Effector memory CD8-positive, alpha-beta T cell (primary cell): ENCODE measurements around the gene IGF2BP3.

Experiments used
- ATAC-seq: fragments of 150-1000 bp; cut with Tn5 transposase; replicated peaks from 2 replicates; pipeline ENCODE4 v1.10.0; 2021; ENCODE audit warnings: mild to moderate bottlenecking, moderate library complexity
- DNase-seq, 3 experiments: peaks; one replicate each; pipeline ENCODE4 v3.0.0; 2021
- H3K27ac Mint-ChIP-seq, 2 donors: one replicate each; pipeline ENCODE4 v1.8.0; 2022; ENCODE audit warnings: mild to moderate bottlenecking in 2 of 2, mixed read lengths in 2 of 2, moderate library complexity in 2 of 2
- H3K27me3 Mint-ChIP-seq, 2 donors: one replicate each; pipeline ENCODE4 v1.8.0; 2022; ENCODE audit warnings: mixed read lengths in 2 of 2
- H3K36me3 Mint-ChIP-seq: one replicate; pipeline ENCODE4 v1.8.0; 2022; ENCODE audit warnings: mild to moderate bottlenecking, moderate library complexity, mixed read lengths; ENCODE audit not compliant: insufficient read depth
- H3K4me1 Mint-ChIP-seq, 2 donors: one replicate each; pipeline ENCODE4 v1.8.0; 2022; ENCODE audit warnings: low read depth in 2 of 2, mixed read lengths in 2 of 2
- H3K4me3 Mint-ChIP-seq, 2 donors: one replicate each; pipeline ENCODE4 v1.8.0; 2022; ENCODE audit warnings: mild to moderate bottlenecking in 2 of 2, mixed read lengths in 2 of 2, moderate library complexity in 2 of 2
- H3K9me3 Mint-ChIP-seq, 2 donors: one replicate each; pipeline ENCODE4 v1.8.0; 2022; ENCODE audit warnings: mixed read lengths in 2 of 2

IGF2BP3 gene

DNA sequence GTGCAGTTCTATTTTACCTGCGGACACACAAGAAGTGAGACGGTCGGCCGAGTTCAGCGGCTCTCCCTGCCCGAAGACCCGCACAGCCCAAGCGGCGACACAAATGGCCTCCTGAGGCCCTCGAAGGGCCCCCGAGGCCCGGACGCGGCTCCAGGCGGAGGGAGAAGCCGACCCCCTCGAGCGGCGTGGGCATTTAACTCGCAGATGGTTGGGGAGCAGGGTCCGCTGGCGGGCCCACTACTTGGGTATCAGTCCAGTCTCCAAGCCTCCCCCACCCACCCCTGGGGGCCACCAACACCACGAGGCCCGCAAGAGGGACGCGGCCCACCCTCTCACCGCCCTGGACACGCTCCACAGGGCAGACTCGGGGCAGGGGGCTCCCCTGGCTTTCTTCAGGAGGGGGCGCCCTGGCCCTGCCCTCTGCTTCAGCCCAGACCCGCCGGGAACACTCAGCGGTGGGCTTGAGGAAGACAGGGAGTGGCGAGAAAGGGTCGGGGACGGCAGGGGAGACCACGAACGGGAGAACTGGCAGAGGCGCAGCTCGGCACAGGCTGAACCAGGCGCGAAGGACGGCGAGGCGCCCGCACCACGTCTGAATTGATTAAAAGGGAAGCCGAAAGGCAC is 1.7 kb downstream of the IGF2BP3 start:
- peak in 2 of 3 experiments; percentile 15 to 27 for DNase-seq
- Mint-ChIP-seq H3K27me3 (peaks cover 67 to 79% of the 10 kb centered on the region in 2 donors), H3K36me3 (peaks cover 14% of the 10 kb centered on the region), H3K4me3 (peak overlapping the region; percentile 66 to 68), H3K9me3 (no peaks in the 10 kb centered on the region), H3K27ac (no peak overlapping the region), H3K4me1 (peaks cover 17 to 22% of the 10 kb centered on the region in 2 donors)
- ATAC-seq, result peak; percentile 28

GRCh38 chr7:23467806-23468525 is 2.3 kb downstream of the IGF2BP3 start:
- H3K36me3 Mint-ChIP-seq, result peaks cover 14% of the 10 kb centered on the region
- ATAC-seq, result peak; percentile 20
- no peak overlapping the region for H3K27ac Mint-ChIP-seq
- DNase-seq, result no peak
- H3K4me1 Mint-ChIP-seq, result peaks cover 17 to 22% of the 10 kb centered on the region in 2 donors
- no peaks in the 10 kb centered on the region for H3K9me3 Mint-ChIP-seq
- H3K4me3 Mint-ChIP-seq, result peak overlapping the region; percentile 66 to 68
- H3K27me3 Mint-ChIP-seq, result peaks cover 68 to 79% of the 10 kb centered on the region in 2 donors

DNA sequence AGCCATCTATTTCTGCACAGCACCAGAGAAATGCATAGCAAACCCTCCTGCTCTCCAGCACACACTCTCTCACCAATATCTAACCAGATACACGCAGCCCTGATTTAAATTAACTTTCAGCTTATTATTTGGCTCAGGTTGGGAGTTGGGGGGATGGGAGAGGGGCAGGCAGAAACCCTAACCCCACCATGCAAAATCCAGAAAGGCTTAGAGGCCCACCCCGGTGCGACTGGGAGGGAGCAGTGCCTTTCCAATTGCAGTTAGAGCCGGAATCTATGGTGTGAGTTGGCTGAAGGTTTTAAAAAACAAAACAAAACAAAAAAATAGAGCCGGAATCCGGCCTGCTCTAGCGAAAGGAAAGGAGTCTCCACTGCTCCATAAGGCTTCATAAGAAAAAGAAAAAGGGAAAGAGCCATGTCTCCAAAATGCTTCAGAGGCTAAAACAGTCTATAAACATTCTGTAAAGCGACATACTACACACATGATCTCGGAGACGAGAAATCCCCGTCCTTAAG is 2.9 kb downstream of the IGF2BP3 start:
- H3K27ac Mint-ChIP-seq, result no peak overlapping the region
- H3K36me3 Mint-ChIP-seq, result peaks cover 14% of the 10 kb centered on the region
- DNase-seq (no peak), ATAC-seq (no peak)
- H3K4me3 Mint-ChIP-seq, result peak overlapping the region in 1 of 2 donors; percentile 68
- peaks cover 68 to 81% of the 10 kb centered on the region in 2 donors for H3K27me3 Mint-ChIP-seq
- H3K4me1 Mint-ChIP-seq, result peaks cover 17 to 22% of the 10 kb centered on the region in 2 donors
- H3K9me3 Mint-ChIP-seq, result no peaks in the 10 kb centered on the region

DNA sequence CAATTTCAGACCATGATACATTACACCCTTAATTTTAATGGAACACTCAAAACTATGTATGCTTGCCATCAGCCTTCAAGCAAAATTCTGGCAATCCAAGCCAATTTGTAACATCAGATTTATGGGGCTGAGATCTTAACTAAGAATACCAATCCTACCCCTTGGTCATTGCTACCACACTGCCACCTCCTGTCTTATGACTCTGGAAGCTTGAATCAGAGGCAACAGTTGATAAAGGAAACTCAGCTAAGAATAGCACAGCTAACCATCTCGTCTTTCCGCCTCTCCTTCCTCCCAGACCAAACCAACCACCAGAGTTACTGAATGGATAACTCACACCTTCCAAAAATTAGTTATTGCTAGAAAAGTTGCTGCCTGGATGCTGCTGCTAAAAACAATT is 7.4 kb downstream of the IGF2BP3 start:
- Mint-ChIP-seq H3K4me1 (peaks cover under 1 to 3% of the 10 kb centered on the region in 2 donors), H3K27ac (no peak overlapping the region), H3K9me3 (no peaks in the 10 kb centered on the region), H3K36me3 (no peaks in the 10 kb centered on the region), H3K4me3 (no peak overlapping the region), H3K27me3 (peaks cover 64 to 76% of the 10 kb centered on the region in 2 donors)
- DNase-seq, result no peak
- no peak for ATAC-seq

- Mint-ChIP-seq H3K9me3 (no peaks in the 10 kb centered on the region), H3K4me3 (no peak overlapping the region), H3K27me3 (peaks cover 67 to 78% of the 10 kb centered on the region in 2 donors), H3K4me1 (no peaks in the 10 kb centered on the region), H3K27ac (no peak overlapping the region), H3K36me3 (no peaks in the 10 kb centered on the region)
- DNase-seq, result no peak
- ATAC-seq, result no peak
Observed at GRCh38 chr7:23458044-23458443, 12.2 kb downstream of the IGF2BP3 start.

DNA sequence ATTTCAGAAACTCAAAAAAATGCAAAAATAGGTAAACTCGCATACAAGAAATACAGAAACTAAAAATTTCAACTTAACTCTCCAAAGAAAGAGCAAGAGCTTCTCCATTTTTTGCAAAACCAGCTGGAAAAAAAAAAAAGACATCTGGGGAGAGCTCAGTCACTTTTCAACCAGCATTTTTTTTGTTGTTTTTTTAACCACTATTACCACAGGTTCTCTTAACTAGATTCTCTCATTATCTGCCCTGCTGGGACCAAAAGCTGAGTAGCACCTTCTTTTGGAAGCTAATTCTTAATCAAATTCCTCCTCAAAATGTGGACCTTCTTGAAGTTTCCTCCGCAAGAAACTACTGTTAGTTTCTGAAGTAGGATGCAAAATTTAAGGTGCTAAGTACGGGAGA is 14.2 kb downstream of the IGF2BP3 start:
- no peak for ATAC-seq
- H3K4me3 Mint-ChIP-seq, result no peak overlapping the region
- no peaks in the 10 kb centered on the region for H3K9me3 Mint-ChIP-seq
- H3K27me3 Mint-ChIP-seq, result peaks cover 60 to 70% of the 10 kb centered on the region in 2 donors
- no peaks in the 10 kb centered on the region for H3K4me1 Mint-ChIP-seq
- H3K27ac Mint-ChIP-seq, result no peak overlapping the region
- DNase-seq, result no peak
- H3K36me3 Mint-ChIP-seq, result no peaks in the 10 kb centered on the region

DNA sequence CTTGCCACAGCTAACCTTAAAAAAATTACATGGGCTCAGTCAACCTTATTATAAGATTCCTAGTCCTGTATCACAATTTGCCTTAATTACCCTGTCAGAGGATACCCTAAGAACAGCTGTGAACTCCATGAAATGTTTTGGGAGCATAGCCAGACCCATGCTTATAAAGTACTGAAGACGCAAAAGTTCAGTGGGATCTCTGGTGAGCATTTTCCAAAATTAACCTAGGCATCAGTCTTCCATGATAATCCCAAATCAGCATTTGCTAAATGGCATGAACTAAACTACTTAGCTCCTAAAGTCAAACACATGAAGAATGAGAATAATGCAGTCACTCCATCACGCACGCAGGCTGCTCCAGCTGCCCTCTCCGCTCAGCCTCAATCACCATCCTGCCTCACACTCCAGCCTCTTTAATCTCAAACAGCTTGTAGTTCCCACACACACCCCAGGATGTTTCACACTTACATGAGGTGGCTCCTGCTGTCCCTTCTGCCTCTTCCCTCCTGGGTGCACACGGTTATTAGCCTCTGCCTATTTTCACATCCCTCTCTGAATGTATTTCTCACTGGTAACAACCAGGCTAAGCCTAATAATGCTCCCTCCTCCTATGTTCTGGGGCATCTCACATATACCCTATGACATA is 15.3 kb downstream of the IGF2BP3 start:
- H3K9me3 Mint-ChIP-seq, result no peaks in the 10 kb centered on the region
- H3K27me3 Mint-ChIP-seq, result peaks cover 52 to 69% of the 10 kb centered on the region in 2 donors
- DNase-seq (no peak), ATAC-seq (no peak)
- H3K27ac Mint-ChIP-seq, result no peak overlapping the region
- H3K36me3 Mint-ChIP-seq, result no peaks in the 10 kb centered on the region
- H3K4me1 Mint-ChIP-seq, result no peaks in the 10 kb centered on the region
- H3K4me3 Mint-ChIP-seq, result no peak overlapping the region

GRCh38 chr7:23450518-23450917 is 19.8 kb downstream of the IGF2BP3 start:
- ATAC-seq (no peak), DNase-seq (no peak)
- no peaks in the 10 kb centered on the region for H3K9me3 Mint-ChIP-seq
- no peaks in the 10 kb centered on the region for H3K4me1 Mint-ChIP-seq
- H3K4me3 Mint-ChIP-seq, result no peak overlapping the region
- peaks cover 53 to 75% of the 10 kb centered on the region in 2 donors for H3K27me3 Mint-ChIP-seq
- no peaks in the 10 kb centered on the region for H3K36me3 Mint-ChIP-seq
- H3K27ac Mint-ChIP-seq, result no peak overlapping the region

DNA sequence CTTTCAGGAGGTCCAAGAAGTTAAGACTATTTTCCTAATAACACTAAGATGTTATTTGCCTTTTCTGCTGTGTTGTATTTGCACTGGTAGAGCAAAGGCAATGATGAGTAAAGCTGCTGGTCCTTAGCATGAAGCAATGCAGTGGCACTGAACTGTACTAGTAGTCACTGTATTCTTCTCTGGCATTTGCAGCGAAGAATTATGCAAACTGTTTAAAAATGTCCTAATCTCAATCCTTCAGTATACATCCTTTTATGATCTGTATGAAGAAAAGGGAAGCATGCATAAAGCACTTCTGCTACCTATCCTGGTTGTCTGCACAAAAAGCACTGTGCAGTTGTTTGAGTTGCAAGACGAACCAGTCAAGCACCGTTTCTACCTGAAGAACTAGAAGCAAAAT is 20.4 kb downstream of the IGF2BP3 start:
- Mint-ChIP-seq H3K27me3 (peaks cover 51 to 69% of the 10 kb centered on the region in 2 donors), H3K9me3 (no peaks in the 10 kb centered on the region), H3K4me3 (no peak overlapping the region), H3K4me1 (no peaks in the 10 kb centered on the region), H3K27ac (no peak overlapping the region), H3K36me3 (no peaks in the 10 kb centered on the region)
- no peak for ATAC-seq
- DNase-seq, result no peak

GRCh38 chr7:23445326-23445725 is 25.0 kb downstream of the IGF2BP3 start:
- Mint-ChIP-seq H3K4me1 (no peaks in the 10 kb centered on the region), H3K36me3 (peaks cover 2% of the 10 kb centered on the region), H3K9me3 (no peaks in the 10 kb centered on the region), H3K27me3 (peaks cover 32 to 37% of the 10 kb centered on the region in 2 donors), H3K4me3 (no peak overlapping the region), H3K27ac (no peak overlapping the region)
- DNase-seq (no peak), ATAC-seq (no peak)

GRCh38 chr7:23443974-23444373 is 26.3 kb downstream of the IGF2BP3 start:
- H3K4me3 Mint-ChIP-seq, result no peak overlapping the region
- ATAC-seq (no peak), DNase-seq (no peak)
- H3K4me1 Mint-ChIP-seq, result no peaks in the 10 kb centered on the region
- peaks cover 2% of the 10 kb centered on the region for H3K36me3 Mint-ChIP-seq
- no peaks in the 10 kb centered on the region for H3K9me3 Mint-ChIP-seq
- no peak overlapping the region for H3K27ac Mint-ChIP-seq
- H3K27me3 Mint-ChIP-seq, result peaks cover 23 to 29% of the 10 kb centered on the region in 2 donors

GRCh38 chr7:23438171-23438570 is 32.1 kb downstream of the IGF2BP3 start:
- Mint-ChIP-seq H3K36me3 (peaks cover 2% of the 10 kb centered on the region), H3K4me1 (no peaks in the 10 kb centered on the region), H3K4me3 (no peak overlapping the region), H3K9me3 (no peaks in the 10 kb centered on the region), H3K27ac (no peak overlapping the region), H3K27me3 (peaks cover 18 to 24% of the 10 kb centered on the region in 2 donors)
- no peak for DNase-seq
- no peak for ATAC-seq

GRCh38 chr7:23434147-23434917 is 36.0 kb downstream of the IGF2BP3 start:
- DNase-seq (no peak), ATAC-seq (no peak)
- Mint-ChIP-seq H3K9me3 (no peaks in the 10 kb centered on the region), H3K4me1 (no peaks in the 10 kb centered on the region), H3K27ac (no peak overlapping the region), H3K36me3 (no peaks in the 10 kb centered on the region), H3K27me3 (peaks cover 46 to 51% of the 10 kb centered on the region in 2 donors), H3K4me3 (no peak overlapping the region)
